ENCODE results near the gene VAV2. TPM values are rescaled to one million over a fixed set of nuclear protein-coding genes. Genes with fewer than 3 reads are reported as not detected.

VAV2 gene
- total RNA-seq, 3 donors from 2014 or later = 5.3 to 9.5 (median 8.8) TPM

GRCh38 chr9:133741716-133742115 is 250.4 kb downstream of the VAV2 start:
- no peak overlapping the region for H3K27ac ChIP-seq
- H3K27me3 ChIP-seq = no peaks in the 10 kb centered on the region
- no peak for DNase-seq (ENCODE audit: low spot score in 2 of 2)
- intact Hi-C loops (cut with DNase I; ENCODE audit: low total_unique reads) = no loop called here
- no peaks in the 10 kb centered on the region for H3K9me3 ChIP-seq
- peaks cover 0 to 7% of the 10 kb centered on the region in 2 donors for H3K4me1 ChIP-seq
- no peaks in the 10 kb centered on the region for H3K36me3 ChIP-seq
- no peak overlapping the region for H3K4me3 ChIP-seq
- TF ChIP-seq POLR2A (IDR thresholded peaks at IDR 0.05) (no peak), CTCF (IDR thresholded peaks at IDR 0.05) (no peak), POLR2AphosphoS5 (IDR thresholded peaks at IDR 0.05) (no peak)

GRCh38 chr9:133740911-133741310 is 251.2 kb downstream of the VAV2 start:
- Histone ChIP-seq H3K4me1 (peaks cover 0 to 7% of the 10 kb centered on the region in 2 donors), H3K36me3 (no peaks in the 10 kb centered on the region), H3K4me3 (no peak overlapping the region), H3K27me3 (no peaks in the 10 kb centered on the region), H3K27ac (no peak overlapping the region), H3K9me3 (no peaks in the 10 kb centered on the region)
- TF ChIP-seq CTCF (IDR thresholded peaks at IDR 0.05) = no peak
- no peak for TF ChIP-seq POLR2A (IDR thresholded peaks at IDR 0.05)
- TF ChIP-seq POLR2AphosphoS5 (IDR thresholded peaks at IDR 0.05) = no peak
- no peak for DNase-seq (ENCODE audit: low spot score in 2 of 2)
- intact Hi-C loops (cut with DNase I; ENCODE audit: low total_unique reads) = no loop called here

- no peaks in the 10 kb centered on the region for H3K27me3 ChIP-seq
- no peak overlapping the region for H3K27ac ChIP-seq
- TF ChIP-seq POLR2AphosphoS5 (IDR thresholded peaks at IDR 0.05) (no peak), CTCF (IDR thresholded peaks at IDR 0.05) (no peak), POLR2A (IDR thresholded peaks at IDR 0.05) (no peak)
- no peak overlapping the region for H3K4me3 ChIP-seq
- H3K9me3 ChIP-seq = no peaks in the 10 kb centered on the region
- DNase-seq (ENCODE audit: low spot score in 2 of 2) = no peak
- peaks cover 0 to 7% of the 10 kb centered on the region in 2 donors for H3K4me1 ChIP-seq
- no peaks in the 10 kb centered on the region for H3K36me3 ChIP-seq
- intact Hi-C loops (cut with DNase I; ENCODE audit: low total_unique reads) = no loop called here
Observed at GRCh38 chr9:133739408-133740280, 252.5 kb downstream of the VAV2 start.

- intact Hi-C loops (cut with DNase I; ENCODE audit: low total_unique reads) = no loop called here
- peak overlapping the region; percentile 22 to 66 (median 48) for H3K4me3 ChIP-seq
- no peaks in the 10 kb centered on the region for H3K36me3 ChIP-seq
- H3K27ac ChIP-seq = no peak overlapping the region
- no peak for DNase-seq (ENCODE audit: low spot score in 2 of 2)
- H3K4me1 ChIP-seq = peaks cover 0 to 7% of the 10 kb centered on the region in 2 donors
- H3K27me3 ChIP-seq = no peaks in the 10 kb centered on the region
- no peaks in the 10 kb centered on the region for H3K9me3 ChIP-seq
- TF ChIP-seq CTCF (IDR thresholded peaks at IDR 0.05) (no peak), POLR2A (IDR thresholded peaks at IDR 0.05) (no peak), POLR2AphosphoS5 (IDR thresholded peaks at IDR 0.05) (no peak)
Observed at GRCh38 chr9:133738640-133739225, 253.4 kb downstream of the VAV2 start.

Data from breast epithelium (tissue), 4 donors.